Activated T-helper 1 cell treated with anti-CD3 and anti-CD28 coated beads, Interleukin-12 subunit alpha, Interleukin-12 subunit beta, Interleukin-2, Interleukin-4 antibody, amounts not matched to agents 30 ng/mL and 10 ng/mL and 1 ng/mL, durations not matched to agents 14 hours and 24 hours and 36 hours (primary cell): ENCODE data around the gene MR1. TPM values are rescaled to one million over a fixed set of nuclear protein-coding genes. Genes with fewer than 3 reads are reported as not detected.

Experiments
- DNase-seq: peaks from one replicate; pipeline ENCODE4 v3.0.0; 2021; ENCODE audit warnings: low spot score
- H3K27ac Mint-ChIP-seq: one replicate; pipeline ENCODE4 v1.8.0; 2021; ENCODE audit warnings: mild to moderate bottlenecking, mixed read lengths
- H3K27me3 Mint-ChIP-seq: one replicate; pipeline ENCODE4 v1.8.0; 2022; ENCODE audit warnings: mild to moderate bottlenecking, moderate library complexity, mixed read lengths; ENCODE audit not compliant: insufficient read depth
- H3K36me3 Mint-ChIP-seq: one replicate; pipeline ENCODE4 v1.8.0; 2021; ENCODE audit warnings: low read depth, mixed read lengths
- H3K4me1 Mint-ChIP-seq: one replicate; pipeline ENCODE4 v1.8.0; 2021; ENCODE audit warnings: low read depth, mixed read lengths
- H3K4me3 Mint-ChIP-seq: one replicate; pipeline ENCODE4 v1.8.0; 2021; ENCODE audit warnings: mild to moderate bottlenecking, moderate library complexity, mixed read lengths
- H3K9me3 Mint-ChIP-seq: one replicate; pipeline ENCODE4 v1.8.0; 2021; ENCODE audit warnings: mixed read lengths
- intact Hi-C: fragments of 100-400 bp; cut with micrococcal nuclease; formaldehyde crosslinking; loops from one replicate; pipeline ENCODE4 v1.15.1; 2024
- total RNA-seq: library from RNA; stranded (reverse); gene quantifications from 2 replicates; pipeline ENCODE4 v1.2.3, GENCODE V29; 2022

MR1 gene
- total RNA-seq, 1 donor from 2014 or later: 17.6 TPM

DNA sequence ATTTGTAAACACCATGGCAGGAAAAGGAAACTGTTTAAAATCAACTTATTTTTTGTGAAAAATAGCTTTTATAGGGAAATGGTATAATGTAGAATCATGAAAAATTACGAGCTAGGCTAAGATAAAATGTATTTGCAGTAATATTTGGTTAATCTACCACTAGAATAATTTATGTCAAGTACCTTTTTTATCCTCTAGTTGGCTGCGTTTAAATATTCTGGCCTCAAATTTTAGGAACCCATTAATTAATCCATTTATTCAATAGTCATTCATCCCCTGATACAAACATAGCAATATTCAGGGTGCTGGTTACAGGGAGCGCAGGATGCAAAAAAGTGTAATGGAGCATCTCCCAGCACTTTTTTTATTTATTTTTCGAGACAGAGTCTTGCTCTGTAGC lies 46.1 kb downstream of the MR1 start:
- peaks cover 28% of the 10 kb centered on the region for H3K4me1 Mint-ChIP-seq
- no peak for DNase-seq
- no peak overlapping the region for H3K4me3 Mint-ChIP-seq
- H3K36me3 Mint-ChIP-seq: no peaks in the 10 kb centered on the region
- no peaks in the 10 kb centered on the region for H3K9me3 Mint-ChIP-seq
- intact Hi-C loops: loop anchor here (2.0 kb wide), 1 partner anchor 19 kb away; no protein-coding TSS in a partner anchor
- H3K27ac Mint-ChIP-seq: no peak overlapping the region
- peaks cover 41% of the 10 kb centered on the region for H3K27me3 Mint-ChIP-seq

GRCh38 chr1:181080556-181080955 lies 46.8 kb downstream of the MR1 start:
- intact Hi-C loops: no loop called here
- H3K4me1 Mint-ChIP-seq: peaks cover 28% of the 10 kb centered on the region

GRCh38 chr1:181081395-181081794 lies 47.6 kb downstream of the MR1 start:
- Mint-ChIP-seq H3K4me3 (no peak overlapping the region), H3K27ac (no peak overlapping the region), H3K36me3 (no peaks in the 10 kb centered on the region), H3K4me1 (peaks cover 33% of the 10 kb centered on the region), H3K9me3 (no peaks in the 10 kb centered on the region), H3K27me3 (peaks cover 32% of the 10 kb centered on the region)
- intact Hi-C loops: no loop called here
- DNase-seq: no peak

More at GRCh38 chr1:181080556-181080955, 46.8 kb downstream of the MR1 start:
- H3K27me3 Mint-ChIP-seq: peaks cover 35% of the 10 kb centered on the region
- no peak overlapping the region for H3K27ac Mint-ChIP-seq
- H3K9me3 Mint-ChIP-seq: no peaks in the 10 kb centered on the region
- no peaks in the 10 kb centered on the region for H3K36me3 Mint-ChIP-seq
- no peak overlapping the region for H3K4me3 Mint-ChIP-seq
- DNase-seq: no peak

DNA sequence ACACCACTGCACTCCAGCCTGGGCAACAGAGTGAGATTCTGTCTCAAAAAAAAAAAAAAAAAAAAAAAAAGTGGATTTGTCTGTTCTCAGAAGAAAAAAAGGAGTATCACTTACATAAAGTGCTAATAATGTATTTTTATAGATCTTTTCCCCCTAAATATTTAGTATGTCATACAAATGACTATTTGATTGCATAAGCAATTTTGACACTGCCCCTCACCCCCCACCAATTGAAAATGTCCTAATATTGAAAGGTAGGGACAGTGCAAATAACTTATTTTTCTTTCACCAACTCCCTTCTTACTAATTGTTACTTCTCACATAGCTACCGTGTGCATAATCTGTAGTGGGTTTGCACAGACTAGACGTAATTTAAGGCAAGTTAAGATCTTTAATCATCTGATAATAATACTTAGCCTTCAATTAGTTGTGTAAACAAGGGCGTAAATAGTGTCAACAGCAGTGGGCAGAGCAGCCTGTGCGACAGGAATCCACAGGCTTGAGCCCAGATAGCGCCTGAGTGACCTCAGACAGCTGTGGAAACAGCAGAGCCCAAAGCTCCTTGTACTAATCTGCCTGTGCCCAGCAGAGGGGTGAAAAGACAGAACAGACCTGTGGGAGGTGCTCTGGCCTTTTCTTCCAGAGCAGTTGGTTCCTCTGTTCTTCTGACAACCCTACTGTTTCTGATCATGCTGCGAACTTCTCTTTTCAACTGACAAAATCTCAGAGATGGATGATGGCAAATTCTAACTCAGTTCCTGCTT lies 50.2 kb downstream of the MR1 start:
- peak overlapping the region; percentile 13 for H3K27ac Mint-ChIP-seq
- H3K4me1 Mint-ChIP-seq: peaks cover 47% of the 10 kb centered on the region
- peaks cover 2% of the 10 kb centered on the region for H3K36me3 Mint-ChIP-seq
- peak; percentile 54 for DNase-seq
- no peaks in the 10 kb centered on the region for H3K9me3 Mint-ChIP-seq
- H3K4me3 Mint-ChIP-seq: no peak overlapping the region
- H3K27me3 Mint-ChIP-seq: peaks cover 21% of the 10 kb centered on the region
- intact Hi-C loops: loop anchor here (1.0 to 2.0 kb wide), 3 partner anchors 58 to 201 kb away; no protein-coding TSS in a partner anchor

- peaks cover 19% of the 10 kb centered on the region for H3K27me3 Mint-ChIP-seq
- peaks cover 42% of the 10 kb centered on the region for H3K4me1 Mint-ChIP-seq
- peak overlapping the region; percentile 13 for H3K27ac Mint-ChIP-seq
- DNase-seq: no peak
- H3K9me3 Mint-ChIP-seq: no peaks in the 10 kb centered on the region
- intact Hi-C loops: loop anchor here (1.0 to 2.0 kb wide), 3 partner anchors 58 to 202 kb away; no protein-coding TSS in a partner anchor
- H3K4me3 Mint-ChIP-seq: no peak overlapping the region
- H3K36me3 Mint-ChIP-seq: peaks cover 4% of the 10 kb centered on the region
Measured at GRCh38 chr1:181084606-181084969, 50.8 kb downstream of the MR1 start.

DNA sequence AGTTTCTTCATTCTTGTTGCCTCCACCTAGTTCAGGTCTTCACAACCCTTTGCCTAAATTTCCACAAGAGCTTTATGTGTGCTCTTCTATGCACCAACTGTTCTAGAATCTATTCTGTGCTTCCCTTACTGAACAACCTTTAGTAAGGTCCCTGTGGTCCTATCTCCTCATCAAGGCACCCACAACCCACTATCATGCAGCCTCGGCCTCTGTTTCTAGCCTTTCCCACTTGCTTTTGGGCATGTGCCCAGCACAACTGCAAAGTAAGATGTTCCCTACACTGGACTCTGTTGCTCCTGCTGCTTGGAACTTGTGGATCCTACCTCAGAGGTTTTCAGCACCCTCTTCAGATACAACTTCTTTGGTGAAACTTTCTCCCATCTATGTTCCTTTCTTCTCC lies 52.3 kb downstream of the MR1 start:
- Mint-ChIP-seq H3K27me3 (peaks cover 16% of the 10 kb centered on the region), H3K4me3 (no peak overlapping the region), H3K9me3 (no peaks in the 10 kb centered on the region), H3K27ac (no peak overlapping the region), H3K4me1 (peaks cover 37% of the 10 kb centered on the region), H3K36me3 (peaks cover 15% of the 10 kb centered on the region)
- intact Hi-C loops: no loop called here
- DNase-seq: no peak

- peaks cover 23% of the 10 kb centered on the region for H3K36me3 Mint-ChIP-seq
- no peak overlapping the region for H3K4me3 Mint-ChIP-seq
- no peak for DNase-seq
- H3K27ac Mint-ChIP-seq: no peak overlapping the region
- peaks cover 16% of the 10 kb centered on the region for H3K27me3 Mint-ChIP-seq
- peaks cover 46% of the 10 kb centered on the region for H3K4me1 Mint-ChIP-seq
- H3K9me3 Mint-ChIP-seq: no peaks in the 10 kb centered on the region
- intact Hi-C loops: no loop called here
Measured at GRCh38 chr1:181086926-181087325, 53.1 kb downstream of the MR1 start.

DNA sequence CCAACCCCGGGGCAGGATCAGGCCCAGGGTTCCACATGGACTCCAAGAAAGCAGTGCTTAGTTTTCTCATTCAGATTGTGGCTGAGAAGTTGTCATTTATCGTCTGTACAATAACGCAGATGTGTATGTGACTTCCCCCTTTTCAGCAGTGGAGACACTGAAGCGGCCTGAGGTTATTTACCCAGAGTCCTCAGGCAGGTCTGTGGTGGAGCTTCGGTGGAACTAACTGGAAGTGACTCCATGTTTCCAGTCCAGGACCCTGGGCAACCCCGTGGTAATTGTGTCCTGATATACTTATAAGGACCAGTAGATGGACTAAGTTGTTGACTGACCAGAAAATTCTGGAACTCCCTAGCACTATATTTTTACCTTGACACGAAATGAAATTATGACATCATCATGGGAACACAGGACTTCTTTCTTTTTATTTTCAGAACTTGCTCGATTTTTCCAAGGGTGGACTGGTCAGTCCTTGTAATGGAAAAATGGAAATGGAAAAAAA lies 53.7 kb downstream of the MR1 start:
- no peaks in the 10 kb centered on the region for H3K9me3 Mint-ChIP-seq
- no peak overlapping the region for H3K27ac Mint-ChIP-seq
- DNase-seq: no peak
- H3K4me1 Mint-ChIP-seq: peaks cover 51% of the 10 kb centered on the region
- intact Hi-C loops: no loop called here
- H3K27me3 Mint-ChIP-seq: peaks cover 16% of the 10 kb centered on the region
- H3K36me3 Mint-ChIP-seq: peaks cover 26% of the 10 kb centered on the region
- peak overlapping the region; percentile 94 for H3K4me3 Mint-ChIP-seq

DNA sequence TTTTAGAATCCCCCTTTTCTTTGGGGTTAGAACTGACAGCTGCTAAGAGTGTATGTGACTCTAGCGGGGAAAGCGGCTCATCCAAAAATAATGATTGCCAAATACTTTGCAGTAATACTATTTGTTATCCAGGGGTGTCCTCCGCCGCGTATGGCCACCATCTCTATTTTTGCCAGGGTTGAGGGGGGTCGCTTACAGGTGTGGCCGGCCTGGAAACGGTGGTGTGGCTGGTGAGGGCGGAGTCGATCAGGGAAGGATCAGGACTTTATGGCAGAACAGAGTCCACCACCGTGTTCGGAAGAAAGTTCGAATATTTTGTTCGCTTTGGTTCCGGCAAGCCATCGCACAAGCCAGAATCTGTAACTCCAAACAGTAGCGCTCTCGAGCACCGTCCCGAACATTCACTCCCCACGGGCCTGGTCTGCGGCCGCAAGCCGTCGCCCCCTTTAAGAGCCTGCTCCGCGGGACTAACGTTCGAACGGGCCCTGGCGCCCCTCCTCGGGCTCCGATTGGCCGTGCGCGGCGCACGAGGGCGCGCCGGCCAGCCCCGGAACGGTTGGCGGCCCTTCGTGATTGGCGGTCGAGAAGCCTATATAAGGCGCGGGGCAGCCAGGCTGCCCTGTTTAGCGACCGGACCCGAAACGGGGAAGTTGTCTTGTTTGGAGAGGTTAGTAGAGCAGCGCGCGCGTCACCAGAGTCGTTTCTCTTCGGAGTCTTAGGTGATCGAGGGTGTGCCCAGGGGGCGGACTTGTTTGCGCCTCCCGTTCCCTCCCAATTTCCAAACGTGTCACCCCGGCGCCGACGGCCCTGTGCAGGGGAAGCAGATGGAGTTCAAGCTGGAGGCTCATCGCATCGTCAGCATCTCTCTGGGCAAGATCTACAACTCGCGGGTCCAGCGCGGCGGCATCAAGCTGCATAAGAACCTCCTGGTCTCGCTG lies 54.6 kb downstream of the MR1 start, which contains the start of gene IER5:
TSS of gene IER5 (plus strand) at position 622 of the 938 bp plus-strand sequence. CDS start at position 825, 203 bp downstream.
- H3K27ac Mint-ChIP-seq: peak within 1 kb of the TSS; percentile 97

DNA sequence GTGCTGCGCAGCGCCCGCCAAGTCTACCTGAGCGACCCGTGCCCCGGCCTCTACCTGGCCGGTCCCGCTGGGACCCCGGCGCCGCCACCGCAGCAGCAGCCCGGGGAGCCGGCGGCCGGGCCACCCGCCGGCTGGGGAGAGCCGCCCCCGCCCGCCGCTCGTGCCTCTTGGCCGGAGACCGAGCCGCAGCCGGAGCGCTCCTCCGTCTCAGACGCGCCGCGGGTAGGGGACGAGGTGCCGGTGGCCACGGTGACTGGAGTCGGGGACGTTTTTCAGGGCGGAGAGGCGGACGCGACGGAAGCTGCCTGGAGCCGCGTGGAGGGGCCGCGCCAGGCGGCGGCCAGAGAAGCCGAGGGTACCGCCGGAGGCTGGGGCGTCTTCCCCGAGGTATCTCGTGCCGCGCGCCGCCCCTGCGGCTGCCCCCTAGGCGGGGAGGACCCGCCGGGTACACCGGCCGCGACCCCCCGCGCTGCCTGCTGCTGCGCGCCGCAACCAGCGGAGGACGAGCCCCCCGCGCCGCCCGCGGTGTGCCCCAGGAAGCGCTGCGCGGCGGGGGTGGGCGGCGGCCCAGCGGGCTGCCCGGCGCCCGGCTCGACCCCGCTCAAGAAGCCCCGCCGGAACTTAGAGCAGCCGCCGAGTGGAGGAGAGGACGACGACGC lies 55.4 kb downstream of the MR1 start:
- peaks cover 57% of the 10 kb centered on the region for H3K4me1 Mint-ChIP-seq
- peak overlapping the region; percentile 98 for H3K4me3 Mint-ChIP-seq
- peaks cover 10% of the 10 kb centered on the region for H3K27me3 Mint-ChIP-seq
- no peaks in the 10 kb centered on the region for H3K9me3 Mint-ChIP-seq
- peak; percentile 27 for DNase-seq
- intact Hi-C loops: no loop called here
- H3K36me3 Mint-ChIP-seq: peaks cover 33% of the 10 kb centered on the region
- peak overlapping the region; percentile 97 for H3K27ac Mint-ChIP-seq

More for the DNA sequence above, 54.6 kb downstream of the MR1 start, which contains the start of gene IER5:
- Mint-ChIP-seq H3K4me3 (peak within 1 kb of the TSS; percentile 98), H3K9me3 (no peaks in the 10 kb centered on the region), H3K36me3 (peaks cover 33% of the 10 kb centered on the region), H3K27me3 (peaks cover 14% of the 10 kb centered on the region), H3K4me1 (peaks cover 60% of the 10 kb centered on the region)
- peak; percentile 95 for DNase-seq
- intact Hi-C loops: no loop called here

- Mint-ChIP-seq H3K36me3 (peaks cover 39% of the 10 kb centered on the region), H3K27me3 (peaks cover 5% of the 10 kb centered on the region), H3K9me3 (no peaks in the 10 kb centered on the region), H3K4me3 (peak overlapping the region; percentile 98), H3K27ac (peak overlapping the region; percentile 95), H3K4me1 (peaks cover 57% of the 10 kb centered on the region)
- peak; percentile 78 for DNase-seq
- intact Hi-C loops: loop anchor here (1.0 to 10.0 kb wide), 13 partner anchors 9 to 1525 kb away; partner anchors contain the start of genes ACBD6 and STX6
Measured at GRCh38 chr1:181089676-181090544, 56.1 kb downstream of the MR1 start.
